AG09309 (cell line): Measurements from ENCODE around the gene STYX.

Experiments used
- DNase-seq: peaks from one replicate; pipeline ENCODE4 v3.0.0-alpha.2; 2010; ENCODE audit warnings: low read depth
- H3K4me3 ChIP-seq: 2 replicates; pipeline ENCODE4 v1.5.1; 2011; ENCODE audit warnings: mild to moderate bottlenecking, low read depth, low read length, moderate library complexity; ENCODE audit not compliant: control insufficient read depth
- CTCF ChIP-seq: IDR thresholded peaks from 2 replicates; pipeline ENCODE4 v1.5.1; 2011; ENCODE audit warnings: mild to moderate bottlenecking, low read depth, low read length, inconsistent platforms; ENCODE audit not compliant: insufficient read depth, control insufficient read depth; ENCODE audit errors: missing control alignments

STYX gene, protein sequence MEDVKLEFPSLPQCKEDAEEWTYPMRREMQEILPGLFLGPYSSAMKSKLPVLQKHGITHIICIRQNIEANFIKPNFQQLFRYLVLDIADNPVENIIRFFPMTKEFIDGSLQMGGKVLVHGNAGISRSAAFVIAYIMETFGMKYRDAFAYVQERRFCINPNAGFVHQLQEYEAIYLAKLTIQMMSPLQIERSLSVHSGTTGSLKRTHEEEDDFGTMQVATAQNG

GRCh38 chr14:52729925-52730708 is at the start of gene STYX:
TSS of gene STYX (plus strand) at chr14:52730166. CDS start at chr14:52730475, 309 bp downstream.
- TF ChIP-seq CTCF = no peak
- H3K4me3 ChIP-seq = peak within 1 kb of the TSS; percentile 86
- peak; percentile 83 for DNase-seq

DNA sequence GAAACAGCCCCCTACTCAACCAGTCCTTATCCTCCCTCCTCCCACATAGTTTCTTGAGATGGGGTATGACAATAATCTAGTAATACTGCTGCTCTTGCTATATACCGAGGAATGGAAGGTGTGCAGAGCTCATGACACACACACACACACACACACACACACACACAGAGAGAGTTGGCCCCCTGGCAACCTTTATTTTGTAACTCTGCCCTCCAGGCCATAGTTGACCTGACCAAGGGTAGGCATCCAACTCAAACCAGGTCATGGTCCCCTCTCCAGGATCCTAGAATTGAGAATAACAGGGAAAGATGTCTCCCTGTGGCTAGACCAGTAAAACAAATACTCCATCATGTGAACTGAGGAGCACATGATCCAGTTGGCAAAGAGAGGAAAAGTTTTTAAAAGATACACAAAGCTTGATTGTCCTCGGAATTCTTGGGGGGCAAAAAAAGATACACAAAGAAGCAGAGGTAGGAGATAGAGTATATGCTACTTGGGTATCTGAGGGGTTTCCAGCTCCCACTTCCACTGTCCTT is 45.9 kb upstream of the STYX start:
- H3K4me3 ChIP-seq = no peak overlapping the region
- TF ChIP-seq CTCF = no peak
- DNase-seq = no peak

DNA sequence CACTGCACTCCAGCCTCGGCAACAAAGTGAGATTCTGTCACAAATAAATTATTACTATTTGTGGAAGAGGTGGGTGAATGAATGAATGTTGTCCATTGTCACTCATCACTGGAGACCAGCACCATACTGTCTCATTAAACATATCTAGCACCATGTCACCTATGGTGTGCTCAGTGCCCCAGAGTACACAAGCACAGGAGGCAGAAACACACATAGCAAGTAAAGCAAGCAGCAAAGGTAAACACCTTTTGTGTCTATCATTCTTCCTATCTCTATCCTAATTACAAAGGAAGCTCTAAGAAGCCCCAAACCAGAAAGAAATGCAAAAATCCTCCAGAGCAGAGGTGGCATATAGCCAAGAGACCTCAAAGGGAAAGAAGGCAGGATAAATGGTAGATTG is 43.8 kb upstream of the STYX start:
- no peak for TF ChIP-seq CTCF
- no peak for DNase-seq
- H3K4me3 ChIP-seq = no peak overlapping the region

DNA sequence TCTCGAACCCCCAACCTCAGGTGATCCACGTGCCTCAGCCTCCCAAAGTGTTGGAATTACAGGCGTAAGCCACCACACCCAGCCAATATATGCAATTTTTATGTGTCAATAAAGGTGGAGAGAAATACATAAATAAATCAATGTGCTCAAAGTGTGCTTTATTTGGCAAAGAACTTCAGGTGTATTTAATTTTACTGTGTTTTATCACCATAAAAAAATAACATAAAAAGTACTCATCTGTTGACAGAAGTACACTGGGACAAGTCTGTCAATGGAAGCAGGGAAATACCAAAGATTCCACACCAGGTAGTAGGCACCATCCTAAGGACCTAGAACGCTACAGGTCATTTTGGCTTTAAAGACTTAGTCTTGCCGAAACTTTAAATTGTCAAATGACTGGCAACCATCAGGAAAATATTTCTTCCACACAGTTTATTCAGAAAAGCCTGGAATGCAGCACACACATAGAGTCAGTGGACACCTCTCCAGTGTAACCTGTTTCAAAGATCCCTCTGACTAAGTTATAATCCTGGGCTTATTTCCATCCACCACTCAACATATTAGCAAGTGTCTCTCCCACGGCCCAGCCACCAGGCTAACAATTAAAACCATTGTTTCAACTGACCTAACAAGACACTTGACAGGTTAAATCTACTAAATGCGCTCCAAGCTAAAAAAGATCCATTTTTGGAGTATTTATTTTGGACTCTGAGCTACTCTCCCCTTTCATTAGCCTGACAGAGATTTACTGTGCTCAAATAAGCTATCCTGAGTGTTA is 38.8 kb upstream of the STYX start:
- no peak for DNase-seq
- TF ChIP-seq CTCF = no peak
- H3K4me3 ChIP-seq = no peak overlapping the region

DNA sequence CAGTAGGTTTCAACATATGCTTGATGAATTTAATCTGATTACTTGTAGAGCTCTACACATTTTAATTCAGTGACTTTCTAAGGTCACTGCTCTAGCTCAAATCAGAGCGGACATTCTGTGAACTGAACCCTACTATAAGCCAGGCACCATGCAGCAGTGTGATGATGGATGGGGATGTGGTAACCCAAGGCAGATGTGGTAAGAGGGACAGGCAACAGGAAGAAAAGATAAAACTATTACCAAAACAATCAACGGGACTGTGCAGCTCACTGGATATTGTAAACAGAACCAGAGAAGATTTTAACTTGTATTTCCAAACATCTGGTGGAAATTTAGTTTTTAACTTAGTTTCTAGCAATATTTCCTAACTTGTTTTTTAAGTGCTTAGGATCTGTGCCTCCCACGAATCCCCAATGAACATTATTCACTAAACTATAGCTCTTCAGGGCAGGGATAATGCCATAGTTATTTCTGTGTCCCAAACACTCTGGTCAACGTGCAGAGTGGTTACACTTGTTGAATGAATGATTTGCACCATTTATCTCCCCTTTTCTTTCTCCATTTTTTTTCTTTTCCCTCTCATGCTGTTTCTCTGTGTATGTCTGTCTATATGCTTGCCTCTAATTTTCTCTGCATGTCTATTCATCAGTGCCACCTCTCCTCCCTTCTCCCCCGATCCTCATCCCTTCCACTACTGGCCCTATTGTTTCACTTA is 37.6 kb upstream of the STYX start:
- no peak overlapping the region for H3K4me3 ChIP-seq
- no peak for TF ChIP-seq CTCF
- DNase-seq = peak; percentile 20

- TF ChIP-seq CTCF = no peak
- no peak for DNase-seq
- no peak overlapping the region for H3K4me3 ChIP-seq
Measured at GRCh38 chr14:52693036-52693435, 36.9 kb upstream of the STYX start.
